ENCODE measurements around the gene PPM1K. TPM values are rescaled to one million over a fixed set of nuclear protein-coding genes. Genes with fewer than 3 reads are reported as not detected.
"Not testable (repeated sequence)": the region's sequence is repeated elsewhere in the genome, so short reads cannot be mapped to it uniquely, and the experiment has no call there.

PPM1K gene
- total RNA-seq, 1 experiment from 2014 or later, result 4.2 TPM

GRCh38 chr4:88315460-88316017 is 31.2 kb upstream of the PPM1K start:
- Histone ChIP-seq H3K27ac (ENCODE audit: low read depth, low read length) (no peak overlapping the region), H4K20me1 (ENCODE audit: insufficient read depth) (no peaks in the 10 kb centered on the region), H3K36me3 (ENCODE audit: control insufficient read depth in 1 of 2, insufficient read depth in 2 of 2, low read length in 2 of 2) (no peaks in the 10 kb centered on the region), H3K4me2 (ENCODE audit: low read length) (no peak overlapping the region), H3K9ac (ENCODE audit: low read length) (no peak overlapping the region), H2AFZ (ENCODE audit: low read depth, low read length, poor library complexity, severe bottlenecking) (no peak overlapping the region), H3K79me2 (ENCODE audit: insufficient read depth, low read length) (no peaks in the 10 kb centered on the region), H3K27me3 (ENCODE audit: insufficient read depth, low read length) (no peaks in the 10 kb centered on the region), H3K4me1 (ENCODE audit: control insufficient read depth in 1 of 2, insufficient read depth in 2 of 2, low read length in 2 of 2) (no peaks in the 10 kb centered on the region), H3K4me3 (replicated peaks in 1 of 2; ENCODE audit: low read depth in 1 of 2, low read length in 2 of 2) (no peak overlapping the region), H3K9me3 (ENCODE audit: control insufficient read depth in 1 of 2, insufficient read depth in 1 of 2, low read depth in 1 of 2, low read length in 2 of 2) (no peaks in the 10 kb centered on the region), H3K9me2 (ENCODE audit: insufficient read depth) (no peaks in the 10 kb centered on the region)
- BruUV-seq (replicated peaks), result no TSS peak
- DNase-seq (ENCODE audit: low read depth, low spot score), result no peak
- ATAC-seq, result no peak
- TF ChIP-seq POLR2AphosphoS5 (IDR thresholded peaks at IDR 0.05; ENCODE audit: low read depth, low read length) (no peak), SP1 (IDR thresholded peaks at IDR 0.05; ENCODE audit: low read depth) (no peak), MAX (IDR thresholded peaks at IDR 0.05) (no peak), CEBPB (IDR thresholded peaks at IDR 0.05; ENCODE audit: low read depth) (no peak), FOSL1 (IDR thresholded peaks at IDR 0.05; ENCODE audit: low read depth) (no peak), SRF (IDR thresholded peaks at IDR 0.05; ENCODE audit: low read depth) (no peak), ZFX (IDR thresholded peaks at IDR 0.05) (no peak)
- ChIA-PET CTCF (interaction anchor here (0.6 kb wide), 1 partner anchor 123 kb away, joined by 3 read pairs; no protein-coding TSS in a partner anchor), POLR2A (no interaction called here), RAD21 (ENCODE audit: low non-redundant PET in 1 of 2, low total read pairs in 2 of 2, uncharacterized antibody in 2 of 2, unreplicated experiment in 2 of 2) (no interaction called here)
- intact Hi-C loops (cut with micrococcal nuclease), result no loop called here

- POLR2A ChIA-PET; BruUV-seq (replicated peaks); H3K27ac ChIP-seq (ENCODE audit: low read depth, low read length); H3K9me2 ChIP-seq (ENCODE audit: insufficient read depth); H3K4me2 ChIP-seq (ENCODE audit: low read length); CTCF ChIA-PET; H3K27me3 ChIP-seq (ENCODE audit: insufficient read depth, low read length); RAD21 ChIA-PET (ENCODE audit: low non-redundant PET in 1 of 2, low total read pairs in 2 of 2, uncharacterized antibody in 2 of 2, unreplicated experiment in 2 of 2); H4K20me1 ChIP-seq (ENCODE audit: insufficient read depth); H3K9ac ChIP-seq (ENCODE audit: low read length); H3K4me3 ChIP-seq (replicated peaks in 1 of 2; ENCODE audit: low read depth in 1 of 2, low read length in 2 of 2); H3K4me1 ChIP-seq (ENCODE audit: control insufficient read depth in 1 of 2, insufficient read depth in 2 of 2, low read length in 2 of 2); H2AFZ ChIP-seq (ENCODE audit: low read depth, low read length, poor library complexity, severe bottlenecking); ATAC-seq; intact Hi-C loops (cut with micrococcal nuclease); DNase-seq (ENCODE audit: low read depth, low spot score); H3K9me3 ChIP-seq (ENCODE audit: control insufficient read depth in 1 of 2, insufficient read depth in 1 of 2, low read depth in 1 of 2, low read length in 2 of 2); H3K36me3 ChIP-seq (ENCODE audit: control insufficient read depth in 1 of 2, insufficient read depth in 2 of 2, low read length in 2 of 2); H3K79me2 ChIP-seq (ENCODE audit: insufficient read depth, low read length): not testable (repeated sequence)
Observed at GRCh38 chr4:88313088-88313624, 28.8 kb upstream of the PPM1K start.

All from HCT116 (cell line).